Measurements from ENCODE around the gene RNF32. TPM values are rescaled to one million over a fixed set of nuclear protein-coding genes. Genes with fewer than 3 reads are reported as not detected.

Gene RNF32
- total RNA-seq, 4 donors from 2014 or later: 0.42 to 6.0 (median 1.5) TPM; not detected in 1

- H3K27me3 ChIP-seq: no peaks in the 10 kb centered on the region
- no peak overlapping the region for H3K4me3 ChIP-seq
- DNase-seq (ENCODE audit: low spot score in 2 of 2): no peak
- no peaks in the 10 kb centered on the region for H3K4me1 ChIP-seq
- 71 to 72% methylated on average over 8 of the region's 8 CpGs for WGBS, 2 donors
- no peak overlapping the region for H3K27ac ChIP-seq
- TF ChIP-seq CTCF (IDR thresholded peaks at IDR 0.05): no peak
- TF ChIP-seq POLR2A (IDR thresholded peaks at IDR 0.05): no peak
- TF ChIP-seq EP300 (IDR thresholded peaks at IDR 0.05): no peak
- H3K36me3 ChIP-seq: peaks cover 0 to 35% (median 0%) of the 10 kb centered on the region in 3 donors
- no peaks in the 10 kb centered on the region for H3K9me3 ChIP-seq
Observed at GRCh38 chr7:156666368-156667109, 26.0 kb downstream of the RNF32 start.

GRCh38 chr7:156667110-156667426 lies 26.5 kb downstream of the RNF32 start:
- H3K27ac ChIP-seq: no peak overlapping the region
- no peak overlapping the region for H3K4me3 ChIP-seq
- H3K36me3 ChIP-seq: peaks cover 0 to 37% (median 0%) of the 10 kb centered on the region in 3 donors
- H3K4me1 ChIP-seq: no peaks in the 10 kb centered on the region
- WGBS, 2 donors: 70 to 76% methylated on average over 1 of the region's 1 CpG
- no peak for TF ChIP-seq EP300 (IDR thresholded peaks at IDR 0.05)
- no peak for TF ChIP-seq CTCF (IDR thresholded peaks at IDR 0.05)
- TF ChIP-seq POLR2A (IDR thresholded peaks at IDR 0.05): no peak
- no peaks in the 10 kb centered on the region for H3K9me3 ChIP-seq
- no peaks in the 10 kb centered on the region for H3K27me3 ChIP-seq
- no peak for DNase-seq (ENCODE audit: low spot score in 2 of 2)

GRCh38 chr7:156668130-156668741 lies 27.7 kb downstream of the RNF32 start:
- Histone ChIP-seq H3K4me1 (no peaks in the 10 kb centered on the region), H3K36me3 (peaks cover 0 to 49% (median 0%) of the 10 kb centered on the region in 3 donors), H3K9me3 (no peaks in the 10 kb centered on the region), H3K27me3 (no peaks in the 10 kb centered on the region), H3K27ac (no peak overlapping the region), H3K4me3 (no peak overlapping the region)
- 92 to 96% methylated on average over 13 of the region's 13 CpGs for WGBS, 2 donors
- DNase-seq (ENCODE audit: low spot score in 2 of 2): no peak
- TF ChIP-seq EP300 (IDR thresholded peaks at IDR 0.05): no peak
- TF ChIP-seq CTCF (IDR thresholded peaks at IDR 0.05): no peak
- TF ChIP-seq POLR2A (IDR thresholded peaks at IDR 0.05): no peak

- no peak for DNase-seq (ENCODE audit: low spot score in 2 of 2)
- H3K27me3 ChIP-seq: no peaks in the 10 kb centered on the region
- TF ChIP-seq EP300 (IDR thresholded peaks at IDR 0.05) (no peak), POLR2A (IDR thresholded peaks at IDR 0.05) (no peak), CTCF (IDR thresholded peaks at IDR 0.05) (no peak)
- H3K27ac ChIP-seq: no peak overlapping the region
- H3K4me3 ChIP-seq: no peak overlapping the region
- H3K4me1 ChIP-seq: no peaks in the 10 kb centered on the region
- H3K36me3 ChIP-seq: peaks cover 0 to 55% (median 0%) of the 10 kb centered on the region in 3 donors
- 90 to 91% methylated on average over 19 of the region's 19 CpGs for WGBS, 2 donors
- H3K9me3 ChIP-seq: no peaks in the 10 kb centered on the region
Observed at GRCh38 chr7:156669035-156669828, 28.7 kb downstream of the RNF32 start.

GRCh38 chr7:156673454-156673853 lies 32.9 kb downstream of the RNF32 start:
- H3K9me3 ChIP-seq: no peaks in the 10 kb centered on the region
- H3K27ac ChIP-seq: no peak overlapping the region
- H3K4me3 ChIP-seq: no peak overlapping the region
- H3K27me3 ChIP-seq: no peaks in the 10 kb centered on the region
- no peaks in the 10 kb centered on the region for H3K4me1 ChIP-seq
- TF ChIP-seq CTCF (IDR thresholded peaks at IDR 0.05): no peak
- TF ChIP-seq EP300 (IDR thresholded peaks at IDR 0.05): no peak
- no peak for TF ChIP-seq POLR2A (IDR thresholded peaks at IDR 0.05)
- H3K36me3 ChIP-seq: peaks cover 0 to 87% (median 0%) of the 10 kb centered on the region in 3 donors
- DNase-seq (ENCODE audit: low spot score in 2 of 2): no peak
- WGBS, 2 donors: 89 to 91% methylated on average over 6 of the region's 6 CpGs

Data from tibial nerve (tissue), 4 donors.